ENCODE results near the gene VGLL2. TPM values are rescaled to one million over a fixed set of nuclear protein-coding genes. Genes with fewer than 3 reads are reported as not detected.

VGLL2 gene, protein sequence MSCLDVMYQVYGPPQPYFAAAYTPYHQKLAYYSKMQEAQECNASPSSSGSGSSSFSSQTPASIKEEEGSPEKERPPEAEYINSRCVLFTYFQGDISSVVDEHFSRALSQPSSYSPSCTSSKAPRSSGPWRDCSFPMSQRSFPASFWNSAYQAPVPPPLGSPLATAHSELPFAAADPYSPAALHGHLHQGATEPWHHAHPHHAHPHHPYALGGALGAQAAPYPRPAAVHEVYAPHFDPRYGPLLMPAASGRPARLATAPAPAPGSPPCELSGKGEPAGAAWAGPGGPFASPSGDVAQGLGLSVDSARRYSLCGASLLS
- polyA plus RNA-seq (2011; rRNA removed) (not detected in 2 replicates), polyA minus RNA-seq (2011; rRNA and poly(A)+ RNA removed) (not detected in 2 replicates)

GRCh38 chr6:117265410-117266256 is at the start of gene VGLL2:
TSS of gene VGLL2 (plus strand) at chr6:117265558. CDS start at chr6:117265764, 206 bp downstream.
- TF ChIP-seq, protein P1, sequence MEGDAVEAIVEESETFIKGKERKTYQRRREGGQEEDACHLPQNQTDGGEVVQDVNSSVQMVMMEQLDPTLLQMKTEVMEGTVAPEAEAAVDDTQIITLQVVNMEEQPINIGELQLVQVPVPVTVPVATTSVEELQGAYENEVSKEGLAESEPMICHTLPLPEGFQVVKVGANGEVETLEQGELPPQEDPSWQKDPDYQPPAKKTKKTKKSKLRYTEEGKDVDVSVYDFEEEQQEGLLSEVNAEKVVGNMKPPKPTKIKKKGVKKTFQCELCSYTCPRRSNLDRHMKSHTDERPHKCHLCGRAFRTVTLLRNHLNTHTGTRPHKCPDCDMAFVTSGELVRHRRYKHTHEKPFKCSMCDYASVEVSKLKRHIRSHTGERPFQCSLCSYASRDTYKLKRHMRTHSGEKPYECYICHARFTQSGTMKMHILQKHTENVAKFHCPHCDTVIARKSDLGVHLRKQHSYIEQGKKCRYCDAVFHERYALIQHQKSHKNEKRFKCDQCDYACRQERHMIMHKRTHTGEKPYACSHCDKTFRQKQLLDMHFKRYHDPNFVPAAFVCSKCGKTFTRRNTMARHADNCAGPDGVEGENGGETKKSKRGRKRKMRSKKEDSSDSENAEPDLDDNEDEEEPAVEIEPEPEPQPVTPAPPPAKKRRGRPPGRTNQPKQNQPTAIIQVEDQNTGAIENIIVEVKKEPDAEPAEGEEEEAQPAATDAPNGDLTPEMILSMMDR (IDR thresholded peaks at IDR 0.05; ENCODE audit: low read depth, low read length), result no peak
- no peak for DNase-seq (ENCODE audit: low read depth, low spot score)
- H3K4me3 ChIP-seq (ENCODE audit: low read depth, low read length), result peak within 1 kb of the TSS; percentile 43
- peaks cover 7% of the 10 kb centered on the region; the same call in 1 of the 2 replicates for H3K9me3 ChIP-seq (ENCODE audit: control insufficient read depth, insufficient read depth, low read length)
- peaks cover 78% of the 10 kb centered on the region for H3K27me3 ChIP-seq (ENCODE audit: control insufficient read depth, insufficient read depth, low read length)
- no peak within 1 kb of the TSS for H3K27ac ChIP-seq (ENCODE audit: low read depth, low read length)
- ChIA-PET CTCF (interaction anchor here (0.6 kb wide), 2 partner anchors 40 to 290 kb away, joined by 4 read pairs; no protein-coding TSS in a partner anchor), POLR2A (no interaction called here)

DNA sequence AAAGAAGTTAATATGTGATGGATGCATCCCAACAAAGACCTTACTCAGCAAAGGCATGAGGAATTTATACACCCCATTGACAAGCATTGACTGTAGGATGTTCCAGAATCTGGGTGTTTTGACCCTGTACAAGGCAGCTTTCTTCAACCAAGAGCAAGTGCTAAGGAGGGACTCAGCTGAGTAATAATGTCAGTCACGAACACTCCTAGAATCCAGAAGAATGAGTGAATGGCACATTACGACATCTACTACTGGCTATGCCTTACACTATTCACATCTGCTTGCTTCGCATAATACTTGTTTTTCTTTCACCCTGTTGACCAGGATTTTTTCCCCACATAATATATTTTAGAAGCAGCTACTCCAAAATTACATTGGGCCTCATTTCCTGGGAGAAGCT is 42.5 kb upstream of the VGLL2 start:
- ChIA-PET CTCF (no interaction called here), POLR2A (no interaction called here)
- TF ChIP-seq, protein P1 (IDR thresholded peaks at IDR 0.05; ENCODE audit: low read depth, low read length), result no peak
- Histone ChIP-seq H3K27me3 (ENCODE audit: control insufficient read depth, insufficient read depth, low read length) (no peaks in the 10 kb centered on the region), H3K9me3 (ENCODE audit: control insufficient read depth, insufficient read depth, low read length) (no peaks in the 10 kb centered on the region), H3K4me3 (ENCODE audit: low read depth, low read length) (no peak overlapping the region), H3K27ac (ENCODE audit: low read depth, low read length) (no peak overlapping the region)
- no peak for DNase-seq (ENCODE audit: low read depth, low spot score)

- H3K27me3 ChIP-seq (ENCODE audit: control insufficient read depth, insufficient read depth, low read length), result no peaks in the 10 kb centered on the region
- CTCF ChIA-PET, result no interaction called here
- POLR2A ChIA-PET, result no interaction called here
- H3K4me3 ChIP-seq (ENCODE audit: low read depth, low read length), result no peak overlapping the region
- no peak overlapping the region for H3K27ac ChIP-seq (ENCODE audit: low read depth, low read length)
- no peak for DNase-seq (ENCODE audit: low read depth, low spot score)
- H3K9me3 ChIP-seq (ENCODE audit: control insufficient read depth, insufficient read depth, low read length), result no peaks in the 10 kb centered on the region
- TF ChIP-seq, protein P1 (IDR thresholded peaks at IDR 0.05; ENCODE audit: low read depth, low read length), result no peak
These were observed 38.6 kb upstream of the VGLL2 start for GRCh38 chr6:117226778-117227177.

GRCh38 chr6:117227245-117227962 is 38.0 kb upstream of the VGLL2 start:
- Histone ChIP-seq H3K9me3 (ENCODE audit: control insufficient read depth, insufficient read depth, low read length) (no peaks in the 10 kb centered on the region), H3K27me3 (ENCODE audit: control insufficient read depth, insufficient read depth, low read length) (no peaks in the 10 kb centered on the region), H3K27ac (ENCODE audit: low read depth, low read length) (no peak overlapping the region), H3K4me3 (ENCODE audit: low read depth, low read length) (no peak overlapping the region)
- POLR2A ChIA-PET, result no interaction called here
- no peak for DNase-seq (ENCODE audit: low read depth, low spot score)
- CTCF ChIA-PET, result no interaction called here
- TF ChIP-seq, protein P1 (IDR thresholded peaks at IDR 0.05; ENCODE audit: low read depth, low read length), result no peak
